OCI-LY1 (cell line): ENCODE measurements around the gene NFATC2IP.
A peak's percentile ranks its signal among the peaks of the same experiment; 100 is the strongest.

Source experiments
- H2AFZ ChIP-seq: fragments of 200-600 bp; sonication (generic), shearing (Covaris generic); 2 replicates; pipeline ENCODE4 v1.6.0; 2014; ENCODE audit warnings: antibody characterized with exemption, mild to moderate bottlenecking, low read length
- H3F3A ChIP-seq: fragments of 200-600 bp; sonication (generic), shearing (Covaris generic); 2 replicates; pipeline ENCODE4 v1.6.0; 2014; ENCODE audit warnings: mild to moderate bottlenecking, antibody characterized with exemption, low read length, moderate library complexity; ENCODE audit not compliant: insufficient read depth
- H3K27ac ChIP-seq: fragments of 200-600 bp; sonication (generic); 2 replicates; pipeline ENCODE4 v1.5.1; 2014; ENCODE audit warnings: low read length, mixed run types, mild to moderate bottlenecking, low read depth; ENCODE audit not compliant: poor library complexity, severe bottlenecking
- H3K27me3 ChIP-seq: fragments of 200-600 bp; sonication (generic); 2 replicates; pipeline ENCODE4 v1.6.0; 2014; ENCODE audit warnings: antibody characterized with exemption, mild to moderate bottlenecking, low read length, moderate library complexity; ENCODE audit not compliant: insufficient read depth
- H3K36me3 ChIP-seq: fragments of 200-600 bp; sonication (generic); 2 replicates; pipeline ENCODE4 v1.6.1; 2014; ENCODE audit warnings: mild to moderate bottlenecking, antibody characterized with exemption, low read length, moderate library complexity, mixed read lengths; ENCODE audit not compliant: insufficient read depth
- H3K4me1 ChIP-seq: fragments of 200-600 bp; sonication (generic); 2 replicates; pipeline ENCODE4 v1.5.1; 2014; ENCODE audit warnings: mild to moderate bottlenecking, low read length, moderate library complexity; ENCODE audit not compliant: insufficient read depth, severe bottlenecking
- H3K4me2 ChIP-seq: fragments of 200-600 bp; sonication (generic), shearing (Covaris generic); 2 replicates; pipeline ENCODE4 v1.6.1; 2014; ENCODE audit warnings: low read length
- H3K4me3 ChIP-seq: fragments of 200-600 bp; sonication (generic); 2 replicates; pipeline ENCODE4 v1.5.1; 2014; ENCODE audit warnings: low read length, low read depth, mild to moderate bottlenecking, mixed read lengths; ENCODE audit not compliant: poor library complexity, severe bottlenecking
- H3K79me2 ChIP-seq: fragments of 200-600 bp; shearing (Covaris generic); 2 replicates; pipeline ENCODE4 v1.6.1; 2016; ENCODE audit warnings: mixed run types, low read length, mixed read lengths; ENCODE audit not compliant: insufficient read depth
- H3K9ac ChIP-seq: fragments of 200-600 bp; sonication (generic), shearing (Covaris generic); 2 replicates; pipeline ENCODE4 v1.6.1; 2014; ENCODE audit warnings: mild to moderate bottlenecking, low read length, mixed read lengths
- H3K9me2 ChIP-seq: fragments of 200-600 bp; sonication (generic), shearing (Covaris generic); 2 replicates; pipeline ENCODE4 v1.6.1; 2014; ENCODE audit warnings: low read depth, mild to moderate bottlenecking, low read length, mixed read lengths
- H3K9me3 ChIP-seq: fragments of 200-600 bp; shearing (Covaris generic); 2 replicates; pipeline ENCODE4 v1.6.1; 2014; ENCODE audit warnings: low read length, mixed read lengths
- H4K20me1 ChIP-seq: fragments of 200-600 bp; sonication (generic), shearing (Covaris generic); 2 replicates; pipeline ENCODE4 v1.6.0; 2016; ENCODE audit warnings: mild to moderate bottlenecking, low read length; ENCODE audit not compliant: insufficient read depth
- CTCF ChIP-seq: fragments of 200-600 bp; sonication (generic), shearing (Covaris generic); IDR thresholded peaks from 2 replicates; pipeline ENCODE4 v1.5.1; 2017; ENCODE audit warnings: mild to moderate bottlenecking, antibody characterized with exemption, low read length, moderate library complexity, mixed read lengths
- EZH2 ChIP-seq: fragments of 200-600 bp; sonication (generic), shearing (Covaris generic); IDR thresholded peaks from 2 replicates; pipeline ENCODE4 v1.8.0; 2017; ENCODE audit warnings: borderline replicate concordance, mixed run types, mild to moderate bottlenecking, antibody characterized with exemption, low read length, moderate library complexity, mixed read lengths

The NFATC2IP gene

GRCh38 chr16:28923652-28924398, 26.9 kb upstream of the NFATC2IP start:
- no peaks in the 10 kb centered on the region for H3K9me2 ChIP-seq
- peaks cover 22% of the 10 kb centered on the region for H3K4me1 ChIP-seq

GRCh38 chr16:28924399-28924761, 26.4 kb upstream of the NFATC2IP start:
- H3K9ac ChIP-seq: peak overlapping the region; percentile 94
- H3K4me2 ChIP-seq: peak overlapping the region; percentile 86
- no peaks in the 10 kb centered on the region for H4K20me1 ChIP-seq
- peaks cover 22% of the 10 kb centered on the region for H3K4me1 ChIP-seq
- peaks cover 3% of the 10 kb centered on the region; the same call in 1 of the 2 replicates for H3F3A ChIP-seq
- no peaks in the 10 kb centered on the region for H3K27me3 ChIP-seq
- H2AFZ ChIP-seq: no peak overlapping the region
- peak overlapping the region; percentile 96 for H3K27ac ChIP-seq
- peak overlapping the region; percentile 76 for H3K4me3 ChIP-seq
- H3K79me2 ChIP-seq: no peaks in the 10 kb centered on the region
- TF ChIP-seq EZH2 (no peak), CTCF (peak; percentile 40; the same call in 1 of the 2 replicates)
- H3K9me3 ChIP-seq: no peaks in the 10 kb centered on the region
- no peaks in the 10 kb centered on the region for H3K9me2 ChIP-seq
- H3K36me3 ChIP-seq: peaks cover 19% of the 10 kb centered on the region

More at GRCh38 chr16:28923652-28924398, 26.9 kb upstream of the NFATC2IP start:
- Histone ChIP-seq H3K9ac (peak overlapping the region; percentile 94), H3K79me2 (no peaks in the 10 kb centered on the region), H3K27ac (peak overlapping the region; percentile 96), H3K9me3 (no peaks in the 10 kb centered on the region), H2AFZ (no peak overlapping the region), H3K4me2 (peak overlapping the region; percentile 86), H3K27me3 (no peaks in the 10 kb centered on the region), H3K36me3 (peaks cover 24% of the 10 kb centered on the region), H3F3A (peaks cover 3% of the 10 kb centered on the region; the same call in 1 of the 2 replicates), H4K20me1 (no peaks in the 10 kb centered on the region), H3K4me3 (peak overlapping the region; percentile 76)
- TF ChIP-seq CTCF (no peak), EZH2 (no peak)

- Histone ChIP-seq H2AFZ (no peak within 1 kb of the TSS), H3K79me2 (no peaks in the 10 kb centered on the region)
These were observed 25.9 kb upstream of the NFATC2IP start, which contains the start of gene RABEP2 for GRCh38 chr16:28924762-28925385. RABEP2 (minus strand) TSS chr16:28925238; CDS start chr16:28925163, 75 bp downstream.

More at GRCh38 chr16:28924762-28925385, 25.9 kb upstream of the NFATC2IP start, which contains the start of gene RABEP2:
- Histone ChIP-seq H3K27ac (peak within 1 kb of the TSS; percentile 96), H3K9me3 (no peaks in the 10 kb centered on the region), H3K9me2 (no peaks in the 10 kb centered on the region), H4K20me1 (no peaks in the 10 kb centered on the region), H3K4me1 (peaks cover 22% of the 10 kb centered on the region), H3K27me3 (no peaks in the 10 kb centered on the region), H3K36me3 (peaks cover 14% of the 10 kb centered on the region), H3F3A (peaks cover 3% of the 10 kb centered on the region; the same call in 1 of the 2 replicates), H3K4me2 (peak within 1 kb of the TSS; percentile 86), H3K4me3 (peak within 1 kb of the TSS; percentile 76), H3K9ac (peak within 1 kb of the TSS; percentile 94)
- TF ChIP-seq CTCF: no peak
- no peak for TF ChIP-seq EZH2
